HG03354 (cell line): ENCODE data around the gene CCZ1.
"Not testable (repeated sequence)": the region's sequence is repeated elsewhere in the genome, so short reads cannot be mapped to it uniquely, and the experiment has no call there.

Experiments used
- ATAC-seq: cut with Tn5 transposase; IDR thresholded peaks from one replicate; pipeline ENCODE4 v1.9.1; 2021; ENCODE audit warnings: mild to moderate bottlenecking; ENCODE audit not compliant: unreplicated experiment, poor library complexity, severe bottlenecking

CCZ1 gene

GRCh38 chr7:5898480-5899224 lies at the start of gene CCZ1:
Gene CCZ1, plus strand, starts transcription at chr7:5898733. Its CDS starts 67 bp downstream, at chr7:5898800.
- ATAC-seq: peak; percentile 96

GRCh38 chr7:5850944-5851343 lies 47.6 kb upstream of the CCZ1 start:
- ATAC-seq: no peak

DNA sequence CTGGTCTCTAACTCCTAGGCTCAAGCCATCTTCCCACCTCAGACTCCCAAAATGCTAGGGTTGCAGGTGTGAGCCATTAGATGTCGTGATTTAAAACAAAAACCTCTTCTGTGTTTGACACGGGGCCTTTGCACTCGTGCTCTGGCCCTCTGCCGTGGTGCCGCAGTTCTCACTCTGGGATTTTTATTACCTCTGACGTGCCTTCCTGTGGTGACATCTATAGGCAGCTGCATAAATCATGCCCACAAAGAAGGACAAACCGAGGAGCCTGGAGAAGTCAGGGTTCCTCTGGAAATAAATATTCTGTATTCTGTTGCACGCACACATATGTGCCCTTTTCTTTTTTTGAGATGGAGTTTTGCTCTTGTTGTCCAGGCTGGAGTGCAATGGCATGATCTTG lies 43.8 kb upstream of the CCZ1 start:
- no peak for ATAC-seq

- not testable (repeated sequence) for ATAC-seq
Measured at GRCh38 chr7:5857041-5857575, 41.4 kb upstream of the CCZ1 start.

DNA sequence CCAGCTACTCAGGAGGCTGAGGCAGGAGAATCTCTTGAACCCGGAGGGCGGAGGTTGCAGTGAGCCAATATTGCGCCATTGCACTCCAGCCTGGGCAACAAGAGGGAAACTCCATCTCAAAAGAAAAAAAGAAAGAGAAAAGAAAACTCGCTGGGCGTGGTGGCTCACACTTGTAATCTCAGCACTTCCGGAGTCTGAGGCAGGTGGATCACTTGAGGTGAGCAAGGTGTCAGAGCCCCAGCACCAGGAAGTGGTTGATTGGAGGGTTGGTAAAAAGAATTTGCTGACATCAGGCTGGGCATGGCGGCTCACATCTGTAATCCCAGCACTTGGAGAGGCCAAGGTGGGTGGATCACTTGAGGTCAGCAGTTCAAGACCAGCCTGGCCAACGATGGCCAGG lies 40.0 kb upstream of the CCZ1 start:
- not testable (repeated sequence) for ATAC-seq

- not testable (repeated sequence) for ATAC-seq
Measured at GRCh38 chr7:5861281-5861680, 37.3 kb upstream of the CCZ1 start.

GRCh38 chr7:5862753-5863366 lies 35.7 kb upstream of the CCZ1 start:
- ATAC-seq: not testable (repeated sequence)

DNA sequence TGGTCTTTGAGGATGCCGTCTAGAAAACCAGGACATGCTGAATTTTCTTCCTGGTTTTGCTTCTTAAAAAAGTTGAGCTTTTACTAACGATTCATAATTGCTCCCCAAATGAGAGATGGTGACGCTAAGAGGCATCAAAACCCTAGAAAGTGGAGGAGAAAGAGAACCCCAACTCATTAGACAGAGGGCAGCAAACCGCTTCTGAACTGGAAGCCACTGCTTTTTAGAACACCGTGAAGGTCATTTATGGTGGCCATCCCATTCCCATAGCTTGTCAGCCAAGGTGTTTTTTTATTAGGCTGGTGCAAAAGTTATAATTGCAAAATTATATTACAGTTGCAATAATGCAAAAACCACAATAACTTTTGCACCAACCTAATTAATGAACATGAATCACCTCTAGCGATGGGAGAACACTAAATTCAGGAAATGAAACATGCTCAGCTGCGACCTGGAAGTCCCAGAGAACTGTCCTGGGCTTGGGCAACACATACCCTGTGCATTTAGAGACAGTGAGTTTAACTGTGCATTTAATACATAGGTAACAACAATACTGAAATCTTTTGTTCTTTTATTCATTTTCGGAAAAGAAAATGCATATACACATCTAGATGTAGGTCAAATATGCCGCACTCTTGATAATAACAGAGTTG lies 33.1 kb upstream of the CCZ1 start:
- ATAC-seq: not testable (repeated sequence)

GRCh38 chr7:5867060-5867459 lies 31.5 kb upstream of the CCZ1 start:
- no peak for ATAC-seq

GRCh38 chr7:5868928-5869341 lies 29.6 kb upstream of the CCZ1 start:
- not testable (repeated sequence) for ATAC-seq

DNA sequence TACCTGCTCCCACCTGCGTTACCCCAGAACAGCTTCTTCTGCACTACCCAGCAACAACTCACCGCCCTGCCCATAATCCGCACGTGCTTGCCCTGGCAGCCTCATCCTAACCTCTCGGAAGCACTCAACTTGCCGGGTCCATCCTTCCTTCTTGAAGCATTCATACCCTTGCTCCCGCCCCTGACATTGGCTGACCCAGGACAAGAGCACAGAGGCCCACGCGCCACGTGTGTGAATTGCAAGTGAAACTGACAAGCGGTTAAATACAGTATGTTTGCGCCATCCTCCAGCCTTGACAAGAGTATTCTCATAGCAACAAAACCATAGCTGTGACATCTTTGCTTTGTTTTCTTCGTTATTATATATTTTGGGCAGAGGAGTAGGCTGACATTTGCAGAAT lies 28.8 kb upstream of the CCZ1 start:
- no peak for ATAC-seq

- ATAC-seq: no peak
Measured at GRCh38 chr7:5870311-5870710, 28.2 kb upstream of the CCZ1 start.

- ATAC-seq: no peak
Measured at GRCh38 chr7:5872326-5872725, 26.2 kb upstream of the CCZ1 start.

- ATAC-seq: not testable (repeated sequence)
Measured at GRCh38 chr7:5879591-5879990, 18.9 kb upstream of the CCZ1 start.

- ATAC-seq: not testable (repeated sequence)
Measured at GRCh38 chr7:5880106-5880505, 18.4 kb upstream of the CCZ1 start.

DNA sequence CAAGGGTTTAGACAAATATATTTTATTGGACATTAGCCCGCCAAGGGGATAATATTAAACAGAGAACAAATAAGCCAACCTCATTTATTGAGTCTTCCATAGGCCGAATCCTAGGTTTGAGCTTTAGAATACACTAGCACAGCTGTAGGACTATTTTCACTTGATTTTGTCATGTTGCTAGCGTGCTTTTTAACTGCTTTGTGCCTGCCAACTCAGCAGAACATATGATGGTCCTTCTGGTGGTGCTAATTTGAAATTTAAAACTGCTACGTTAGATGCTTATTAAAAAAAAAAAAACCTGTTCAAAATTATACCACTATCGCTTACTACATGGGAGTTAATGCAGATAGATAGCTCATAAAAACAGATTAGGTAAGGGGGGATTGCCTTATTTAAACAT lies 14.1 kb upstream of the CCZ1 start:
- not testable (repeated sequence) for ATAC-seq

GRCh38 chr7:5888021-5888420 lies 10.5 kb upstream of the CCZ1 start:
- not testable (repeated sequence) for ATAC-seq

GRCh38 chr7:5890244-5890643 lies 8.3 kb upstream of the CCZ1 start:
- not testable (repeated sequence) for ATAC-seq

DNA sequence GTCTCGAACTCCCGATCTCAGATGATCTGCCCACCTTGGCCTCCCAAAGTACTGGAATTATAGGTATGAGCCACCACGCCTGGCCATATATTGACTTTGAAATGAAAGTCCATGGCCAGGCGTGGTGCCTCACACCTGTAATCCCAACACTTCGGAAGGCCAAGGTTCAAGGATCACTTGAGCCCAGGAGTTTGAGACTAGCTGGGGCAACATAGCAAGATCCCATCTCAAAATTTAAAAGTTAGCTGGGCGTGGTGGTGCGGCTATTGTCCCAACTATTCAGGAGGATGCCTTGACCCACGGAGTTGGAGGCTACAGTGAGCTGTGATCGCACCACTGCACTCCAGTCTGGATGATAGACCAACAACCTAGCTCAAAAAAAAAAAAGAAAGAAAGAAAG lies 6.0 kb upstream of the CCZ1 start:
- ATAC-seq: no peak

- not testable (repeated sequence) for ATAC-seq
Measured at GRCh38 chr7:5897369-5897919, 1.1 kb upstream of the CCZ1 start.
